Measurements from ENCODE around the gene PEX19.

DNA sequence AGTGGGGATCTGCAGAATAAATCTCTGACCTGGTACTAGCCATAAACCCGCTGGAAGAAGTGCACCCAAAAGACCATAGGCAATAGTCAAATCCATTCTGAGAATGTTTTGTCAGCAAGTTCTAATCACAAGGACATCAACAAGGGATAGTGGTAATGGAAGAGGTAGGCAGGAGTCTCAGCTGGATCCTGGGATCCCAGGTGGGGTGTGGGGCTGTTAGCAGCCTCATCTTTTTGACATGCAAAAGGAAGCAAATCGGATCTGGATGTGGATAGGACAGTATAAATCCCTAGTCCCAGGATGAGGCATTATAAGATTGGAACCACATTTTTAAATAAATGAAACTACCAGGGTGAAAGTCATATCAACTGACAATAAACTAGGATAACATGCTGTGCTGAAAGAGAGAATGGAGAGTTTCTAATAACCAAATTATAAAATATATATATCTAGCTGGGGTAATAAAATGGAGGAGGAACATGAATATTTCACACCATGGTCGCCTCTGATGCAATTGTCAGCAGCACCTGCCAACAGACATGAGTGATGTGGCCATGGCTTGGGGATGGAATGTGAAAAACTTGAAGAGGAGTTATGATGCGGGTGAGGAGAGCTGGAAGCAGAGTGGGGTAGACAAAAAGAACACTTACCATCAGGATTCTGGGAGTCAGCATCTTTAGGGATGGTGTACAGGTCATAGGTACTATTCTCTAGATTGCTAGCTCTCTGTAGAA, 23.7 kb upstream of the PEX19 start:
- TF ChIP-seq, protein P1, sequence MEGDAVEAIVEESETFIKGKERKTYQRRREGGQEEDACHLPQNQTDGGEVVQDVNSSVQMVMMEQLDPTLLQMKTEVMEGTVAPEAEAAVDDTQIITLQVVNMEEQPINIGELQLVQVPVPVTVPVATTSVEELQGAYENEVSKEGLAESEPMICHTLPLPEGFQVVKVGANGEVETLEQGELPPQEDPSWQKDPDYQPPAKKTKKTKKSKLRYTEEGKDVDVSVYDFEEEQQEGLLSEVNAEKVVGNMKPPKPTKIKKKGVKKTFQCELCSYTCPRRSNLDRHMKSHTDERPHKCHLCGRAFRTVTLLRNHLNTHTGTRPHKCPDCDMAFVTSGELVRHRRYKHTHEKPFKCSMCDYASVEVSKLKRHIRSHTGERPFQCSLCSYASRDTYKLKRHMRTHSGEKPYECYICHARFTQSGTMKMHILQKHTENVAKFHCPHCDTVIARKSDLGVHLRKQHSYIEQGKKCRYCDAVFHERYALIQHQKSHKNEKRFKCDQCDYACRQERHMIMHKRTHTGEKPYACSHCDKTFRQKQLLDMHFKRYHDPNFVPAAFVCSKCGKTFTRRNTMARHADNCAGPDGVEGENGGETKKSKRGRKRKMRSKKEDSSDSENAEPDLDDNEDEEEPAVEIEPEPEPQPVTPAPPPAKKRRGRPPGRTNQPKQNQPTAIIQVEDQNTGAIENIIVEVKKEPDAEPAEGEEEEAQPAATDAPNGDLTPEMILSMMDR (IDR thresholded peaks at IDR 0.05): no peak
- TF ChIP-seq EZH2 (IDR thresholded peaks at IDR 0.05): no peak

Data from neural progenitor cell (in vitro differentiated cells).